ENCODE results near the gene ETF1. TPM values are rescaled to one million over a fixed set of nuclear protein-coding genes. Genes with fewer than 3 reads are reported as not detected.

The ETF1 gene
- total and polyA plus RNA-seq, 9 of the 15 experiments (the other 6 are each of a cell fraction or from before 2014, with no cell fraction given), result 53.7 to 209 (median 164) TPM

GRCh38 chr5:138502121-138502520, 40.9 kb downstream of the ETF1 start:
- H3K4me2 ChIP-seq (ENCODE audit: insufficient read depth, low read length), result no peak overlapping the region
- no peaks in the 10 kb centered on the region for H3K9me1 ChIP-seq (ENCODE audit: control insufficient read depth, insufficient read depth, low read length)
- 55% methylated on average over 4 of the region's 4 CpGs for WGBS (ENCODE audit: insufficient coverage, low coverage, missing lambda C conversion rate)
- intact Hi-C loops (cut with micrococcal nuclease), result no loop called here
- no peaks in the 10 kb centered on the region for H3K27me3 ChIP-seq (ENCODE audit: control insufficient read depth in 2 of 2, insufficient read depth in 2 of 2, low read length in 2 of 2)
- POLR2A ChIA-PET, result interaction anchor here (0.9 to 5.2 kb wide), 10 partner anchors 8 to 53 kb away, joined by 3 to 46 read pairs (median 8); partner anchors contain the start of genes EGR1 and ETF1
- no peak overlapping the region for H2AFZ ChIP-seq (ENCODE audit: low read depth, low read length)
- H4K20me1 ChIP-seq (replicated peaks; ENCODE audit: control insufficient read depth, insufficient read depth, low read length), result no peaks in the 10 kb centered on the region; the same call in 1 of the 2 replicates
- H3K4me3 ChIP-seq, result no peak overlapping the region
- in situ Hi-C loops (cut with MboI), result loop anchor here (5.0 kb wide), 1 partner anchor 40 kb away; no protein-coding TSS in a partner anchor
- peak overlapping the region in 1 of 2 experiments; percentile 50; a peak in 1 of 4 replicates for H3K9ac ChIP-seq (ENCODE audit: insufficient read depth in 1 of 2, low read depth in 2 of 2, low read length in 2 of 2)
- peaks cover 13% of the 10 kb centered on the region for H3K36me3 ChIP-seq (ENCODE audit: control insufficient read depth, insufficient read depth, low read length)
- no peaks in the 10 kb centered on the region for H3K79me2 ChIP-seq (ENCODE audit: control insufficient read depth, insufficient read depth, low read length)
- peaks cover 0 to 2% of the 10 kb centered on the region in 2 experiments; a peak in 1 of 5 replicates for H3K4me1 ChIP-seq (replicated peaks in 1 of 2; ENCODE audit: control insufficient read depth in 2 of 2, insufficient read depth in 2 of 2, low read length in 2 of 2)
- BruUV-seq (replicated peaks), result no TSS peak
- CTCF ChIA-PET (ENCODE audit: low intra/inter-chr PET ratio), result interaction anchor here (5.4 kb wide), 1 partner anchor 38 kb away, joined by 57 read pairs; the partner anchor contains the start of gene EGR1
- no peak overlapping the region for H3K27ac ChIP-seq (ENCODE audit: extremely low read depth, low read depth, low read length)
- TF ChIP-seq RBM17 (IDR thresholded peaks at IDR 0.05; ENCODE audit: borderline replicate concordance, low read depth, low read length) (no peak), ZNF444 (CRISPR knock-in tag; IDR thresholded peaks at IDR 0.05) (no peak), ZNF785 (CRISPR knock-in tag; IDR thresholded peaks at IDR 0.05) (no peak), FOXA3 (CRISPR knock-in tag; conservative IDR thresholded peaks at IDR 0.05 in 1 of 2, IDR thresholded peaks at IDR 0.05 in 1 of 2) (no peak), TGIF2 (CRISPR knock-in tag; IDR thresholded peaks at IDR 0.05) (no peak), SIN3B (IDR thresholded peaks at IDR 0.05; ENCODE audit: low read depth) (no peak)
- no peak for DNase-seq (ENCODE audit: extremely low read depth in 1 of 4, low spot score in 3 of 4)
- no peak for FAIRE-seq
- no peaks in the 10 kb centered on the region for H3K9me3 ChIP-seq (replicated peaks; ENCODE audit: control insufficient read depth, insufficient read depth, low read depth, low read length)
- ATAC-seq, result no peak
